Ectodermal cell (in vitro differentiated cells): ENCODE results near the gene CPXCR1. TPM values are rescaled to one million over a fixed set of nuclear protein-coding genes. Genes with fewer than 3 reads are reported as not detected.
"Not testable (repeated sequence)": the region's sequence is repeated elsewhere in the genome, so short reads cannot be mapped to it uniquely, and the experiment has no call there.

Experiments
- H3K27ac ChIP-seq: 2 replicates; pipeline ENCODE4 v1.7.0; 2013; ENCODE audit warnings: mild to moderate bottlenecking, low read depth, low read length; ENCODE audit not compliant: insufficient read depth, poor library complexity, severe bottlenecking
- H3K27me3 ChIP-seq: 2 replicates; pipeline ENCODE4 v1.7.0; 2013; ENCODE audit warnings: mild to moderate bottlenecking, low read length; ENCODE audit not compliant: insufficient read depth, control insufficient read depth, poor library complexity, severe bottlenecking
- H3K36me3 ChIP-seq: one replicate; pipeline ENCODE4 v1.7.0; 2013; ENCODE audit warnings: low read length; ENCODE audit not compliant: control insufficient read depth, insufficient read depth
- H3K4me1 ChIP-seq: one replicate; pipeline ENCODE4 v1.7.0; 2013; ENCODE audit warnings: low read length; ENCODE audit not compliant: control insufficient read depth, insufficient read depth
- H3K4me3 ChIP-seq: 2 replicates; pipeline ENCODE4 v1.7.0; 2013; ENCODE audit warnings: low read depth, low read length, control low read depth; ENCODE audit not compliant: insufficient read depth
- H3K9me3 ChIP-seq: 2 replicates; pipeline ENCODE4 v1.7.0; 2013; ENCODE audit warnings: mild to moderate bottlenecking, low read length, moderate library complexity; ENCODE audit not compliant: control insufficient read depth
- whole genome bisulfite sequencing, 2 experiments: methylation state at CpG; one replicate each; pipeline ENCODE4 v1.1.7; 2013; ENCODE audit warnings: missing lambda C conversion rate in 2 of 2; 5-methylcytosine and 5-hydroxymethylcytosine counted together
- polyA plus RNA-seq, 4 experiments: library from polyadenylated mRNA; stranded (reverse); fragments of 50-300 nt; gene quantifications; one replicate each; pipeline ENCODE4 v1.2.3, GENCODE V29; 2013

The CPXCR1 gene
- not detected for polyA plus RNA-seq (2013, experiment 1 of 4)
- polyA plus RNA-seq (2013, experiment 2 of 4), result not detected
- not detected for polyA plus RNA-seq (2013, experiment 3 of 4)
- polyA plus RNA-seq (2013, experiment 4 of 4), result not detected

DNA sequence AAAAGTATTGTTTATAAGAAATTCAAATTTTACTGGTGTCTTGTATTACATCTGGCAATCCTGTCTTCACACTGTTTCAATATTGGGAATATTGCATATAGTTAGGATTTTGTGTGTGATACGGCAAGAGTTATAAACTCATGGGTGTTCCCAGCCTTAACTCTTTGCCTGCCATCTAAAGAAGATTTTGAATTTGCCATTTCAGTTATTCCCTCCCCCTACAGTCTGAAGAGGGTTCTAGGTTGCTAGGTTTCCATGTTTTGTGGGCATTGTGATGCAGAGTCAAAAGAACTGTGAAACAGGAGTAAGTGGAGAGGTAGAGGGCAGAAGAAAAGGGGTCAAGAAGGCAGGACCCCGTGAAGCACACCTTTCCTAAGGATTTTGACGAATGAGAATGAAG lies at the start of gene CPXCR1:
CPXCR1 (plus strand) TSS at position 301 of the 400 bp plus-strand sequence. CDS start 6,190 bp downstream, outside the sequence.
- no peak within 1 kb of the TSS for H3K27ac ChIP-seq
- WGBS, 2 experiments, result 86 to 91% methylated on average over 2 to 3 of the region's 3 CpGs

DNA sequence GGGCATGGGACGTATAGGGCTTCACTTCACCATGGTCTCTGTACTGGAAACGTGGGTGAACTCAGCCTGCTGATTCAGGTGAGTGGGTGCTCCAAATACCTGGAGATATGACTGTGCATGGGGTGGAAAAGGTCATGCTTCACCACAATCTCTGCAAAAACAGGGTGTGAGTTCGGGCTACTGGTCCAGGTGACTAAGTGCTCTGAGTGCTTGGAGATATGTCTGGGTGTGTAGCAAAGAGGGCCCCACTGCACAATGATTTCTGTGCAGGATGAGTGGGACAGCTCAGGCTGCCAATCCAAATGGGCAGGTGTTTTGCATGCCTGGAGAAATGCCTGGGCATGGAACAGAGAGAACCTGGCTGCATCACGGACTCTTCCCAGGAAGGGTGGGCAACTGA lies 11.2 kb upstream of the CPXCR1 start:
- no peaks in the 10 kb centered on the region for H3K9me3 ChIP-seq
- H3K27ac ChIP-seq, result no peak overlapping the region
- no peak overlapping the region for H3K4me3 ChIP-seq
- H3K4me1 ChIP-seq, result no peaks in the 10 kb centered on the region
- H3K36me3 ChIP-seq, result no peaks in the 10 kb centered on the region
- H3K27me3 ChIP-seq, result no peaks in the 10 kb centered on the region
- 93 to 94% methylated on average over 4 of the region's 4 CpGs for WGBS, 2 experiments

More for the DNA sequence above, at the start of gene CPXCR1:
- H3K27me3 ChIP-seq, result no peaks in the 10 kb centered on the region
- H3K4me3 ChIP-seq, result no peak within 1 kb of the TSS
- no peaks in the 10 kb centered on the region for H3K9me3 ChIP-seq
- H3K4me1 ChIP-seq, result no peaks in the 10 kb centered on the region
- H3K36me3 ChIP-seq, result no peaks in the 10 kb centered on the region

DNA sequence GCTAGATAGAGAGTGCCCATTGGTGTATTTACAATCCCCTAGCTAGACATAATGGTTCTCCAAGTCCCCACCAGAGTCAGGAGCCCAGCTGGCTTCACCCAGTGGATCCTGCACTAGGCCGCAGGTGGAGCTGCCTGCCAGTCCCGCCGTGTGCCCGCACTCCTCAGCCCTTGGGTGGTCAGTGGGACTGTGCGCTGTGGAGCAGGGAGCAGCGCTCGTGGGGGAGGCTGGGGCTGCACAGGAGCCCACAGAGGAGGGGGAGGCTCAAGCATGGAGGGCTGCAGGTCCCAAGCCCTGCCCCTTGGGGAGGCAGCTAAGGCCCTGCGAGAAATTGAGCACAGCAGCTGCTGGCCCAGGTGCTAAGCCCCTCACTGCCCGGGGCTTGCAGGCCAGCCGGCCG lies 810 bp upstream of the CPXCR1 start:
- not testable (repeated sequence) for H3K27me3 ChIP-seq, H3K36me3 ChIP-seq, H3K9me3 ChIP-seq, H3K4me1 ChIP-seq, H3K4me3 ChIP-seq, H3K27ac ChIP-seq
- 96 to 99% methylated on average over 11 of the region's 11 CpGs for WGBS, 2 experiments

DNA sequence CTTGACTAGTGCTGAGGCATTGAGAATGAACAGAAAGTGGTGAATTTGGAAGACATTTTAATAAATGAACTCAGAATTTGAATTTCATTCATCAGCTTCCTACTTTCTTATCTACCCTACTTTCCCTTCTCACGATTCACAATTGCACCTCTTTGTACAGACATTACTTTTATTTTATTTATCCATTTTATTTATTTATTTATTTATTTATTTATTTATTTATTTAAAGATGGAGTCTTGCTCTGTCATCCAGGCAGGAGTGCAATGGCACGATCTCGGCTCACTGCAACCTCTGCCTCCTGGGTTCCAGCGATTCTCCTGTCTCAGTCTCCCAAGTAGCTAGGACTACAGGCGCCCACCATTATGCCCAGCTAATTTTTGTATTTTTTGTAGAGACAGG lies 5.3 kb downstream of the CPXCR1 start:
- H3K27ac ChIP-seq, H3K27me3 ChIP-seq, H3K4me1 ChIP-seq, H3K4me3 ChIP-seq, H3K9me3 ChIP-seq, H3K36me3 ChIP-seq: not testable (repeated sequence)
- 94 to 98% methylated on average over 4 of the region's 5 CpGs for WGBS, 2 experiments

DNA sequence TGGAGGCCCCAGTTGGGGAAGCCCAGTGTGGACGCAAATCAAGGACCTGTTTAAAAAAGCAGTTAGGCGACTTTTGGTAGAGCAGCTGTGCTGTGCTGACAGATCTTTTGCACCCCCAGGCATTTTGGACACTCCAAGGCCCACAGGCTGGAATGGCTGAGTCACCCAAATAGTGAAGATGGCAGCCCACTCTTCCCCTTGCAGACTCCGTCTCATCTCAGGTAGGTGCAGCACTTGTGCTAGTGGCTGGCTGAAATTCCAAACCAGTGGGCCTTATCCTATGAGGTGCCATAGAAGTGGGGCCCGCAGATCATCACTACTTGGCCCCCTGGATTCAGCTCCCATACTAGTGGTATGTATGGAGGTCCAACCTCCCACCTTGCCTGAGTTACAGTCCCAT lies 42.8 kb downstream of the CPXCR1 start:
- Histone ChIP-seq H3K27ac (no peak overlapping the region), H3K27me3 (no peaks in the 10 kb centered on the region), H3K36me3 (no peaks in the 10 kb centered on the region), H3K4me1 (no peaks in the 10 kb centered on the region), H3K9me3 (no peaks in the 10 kb centered on the region), H3K4me3 (no peak overlapping the region)
- 93 to 98% methylated on average over 4 of the region's 4 CpGs for WGBS, 2 experiments
